ENCODE measurements around the gene KITLG.

KITLG gene

GRCh38 chr12:88450136-88450535 is 130.1 kb downstream of the KITLG start:
- TF ChIP-seq, protein P1, sequence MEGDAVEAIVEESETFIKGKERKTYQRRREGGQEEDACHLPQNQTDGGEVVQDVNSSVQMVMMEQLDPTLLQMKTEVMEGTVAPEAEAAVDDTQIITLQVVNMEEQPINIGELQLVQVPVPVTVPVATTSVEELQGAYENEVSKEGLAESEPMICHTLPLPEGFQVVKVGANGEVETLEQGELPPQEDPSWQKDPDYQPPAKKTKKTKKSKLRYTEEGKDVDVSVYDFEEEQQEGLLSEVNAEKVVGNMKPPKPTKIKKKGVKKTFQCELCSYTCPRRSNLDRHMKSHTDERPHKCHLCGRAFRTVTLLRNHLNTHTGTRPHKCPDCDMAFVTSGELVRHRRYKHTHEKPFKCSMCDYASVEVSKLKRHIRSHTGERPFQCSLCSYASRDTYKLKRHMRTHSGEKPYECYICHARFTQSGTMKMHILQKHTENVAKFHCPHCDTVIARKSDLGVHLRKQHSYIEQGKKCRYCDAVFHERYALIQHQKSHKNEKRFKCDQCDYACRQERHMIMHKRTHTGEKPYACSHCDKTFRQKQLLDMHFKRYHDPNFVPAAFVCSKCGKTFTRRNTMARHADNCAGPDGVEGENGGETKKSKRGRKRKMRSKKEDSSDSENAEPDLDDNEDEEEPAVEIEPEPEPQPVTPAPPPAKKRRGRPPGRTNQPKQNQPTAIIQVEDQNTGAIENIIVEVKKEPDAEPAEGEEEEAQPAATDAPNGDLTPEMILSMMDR (conservative IDR thresholded peaks at IDR 0.05; ENCODE audit: low read depth, low read length): no peak
- peak; percentile 22 for DNase-seq (ENCODE audit: low read depth)
- H3K4me3 ChIP-seq (ENCODE audit: low read depth, low read length): no peak overlapping the region

DNA sequence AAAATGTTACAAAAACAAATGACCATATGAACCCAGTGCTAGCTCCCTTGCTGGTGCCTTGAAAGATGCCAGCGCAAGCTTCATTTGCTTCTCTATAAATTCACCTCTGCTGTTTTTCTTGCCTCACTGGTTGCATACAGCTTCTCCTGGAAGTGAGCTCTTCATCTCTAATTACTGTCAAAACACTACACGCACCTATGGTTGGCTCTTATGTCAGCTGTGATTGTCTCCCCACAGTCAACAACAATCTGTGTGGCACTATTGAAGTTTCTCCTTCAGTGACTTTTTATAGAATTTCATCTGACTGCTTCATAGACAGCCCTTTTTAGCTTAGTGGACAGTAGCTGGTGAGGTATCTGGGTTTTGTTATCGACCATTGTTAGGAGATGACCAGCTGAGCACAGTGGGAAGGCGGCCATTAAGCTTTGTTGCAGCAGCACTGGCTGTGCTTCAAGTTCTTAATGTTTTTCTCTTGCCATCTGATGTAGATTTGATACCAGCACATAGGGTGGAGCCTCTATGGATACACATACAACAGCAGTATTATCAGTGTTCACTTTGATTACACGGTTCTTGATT is 131.8 kb downstream of the KITLG start:
- no peak overlapping the region for H3K4me3 ChIP-seq (ENCODE audit: low read depth, low read length)

GRCh38 chr12:88445705-88446394 is 134.4 kb downstream of the KITLG start:
- DNase-seq (ENCODE audit: low read depth): peak; percentile 16
- TF ChIP-seq, protein P1 (conservative IDR thresholded peaks at IDR 0.05; ENCODE audit: low read depth, low read length): no peak
- H3K4me3 ChIP-seq (ENCODE audit: low read depth, low read length): no peak overlapping the region

More for the DNA sequence above, 131.8 kb downstream of the KITLG start:
- TF ChIP-seq, protein P1 (conservative IDR thresholded peaks at IDR 0.05; ENCODE audit: low read depth, low read length): no peak
- no peak for DNase-seq (ENCODE audit: low read depth)

DNA sequence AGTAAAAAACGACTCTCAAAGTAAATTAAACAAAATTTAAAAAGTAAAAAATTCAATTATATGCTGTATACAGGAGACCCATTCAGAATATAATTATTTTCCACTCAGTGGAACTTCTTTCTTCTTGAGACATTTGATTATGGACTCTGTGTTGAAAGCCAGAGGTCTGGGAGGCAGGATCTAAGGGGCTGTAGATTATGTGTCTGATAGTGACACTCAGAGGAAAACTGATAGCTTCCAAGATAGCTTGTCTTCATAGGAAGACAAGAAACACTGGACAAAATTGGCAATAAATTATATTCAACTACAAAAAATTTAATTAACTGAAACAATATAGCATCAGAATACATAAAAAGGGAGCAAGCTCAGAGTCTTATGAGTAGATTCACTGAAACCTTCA is 135.8 kb downstream of the KITLG start:
- TF ChIP-seq, protein P1 (conservative IDR thresholded peaks at IDR 0.05; ENCODE audit: low read depth, low read length): no peak
- H3K4me3 ChIP-seq (ENCODE audit: low read depth, low read length): no peak overlapping the region
- DNase-seq (ENCODE audit: low read depth): no peak
